Glomerular endothelial cell (primary cell): Measurements from ENCODE around the gene SAMD14. TPM values are rescaled to one million over a fixed set of nuclear protein-coding genes. Genes with fewer than 3 reads are reported as not detected.

Experiments
- DNase-seq: peaks from one replicate; pipeline ENCODE4 v3.0.0-alpha.2; 2011; ENCODE audit warnings: low read depth, low spot score; ENCODE audit errors: extremely low read depth
- total RNA-seq: library from RNA; depleted of rRNA; stranded (reverse); fragments of >200 nt; gene quantifications from 2 replicates; pipeline ENCODE4 v1.2.3, GENCODE V29; 2015

SAMD14 gene
- total RNA-seq, 1 donor from 2014 or later, result 24.9 TPM

- DNase-seq, result no peak
Observed at GRCh38 chr17:50148226-50149090, 18.5 kb upstream of the SAMD14 start.

GRCh38 chr17:50147841-50148225 lies 17.9 kb upstream of the SAMD14 start:
- DNase-seq, result no peak

GRCh38 chr17:50146927-50147665 lies 17.1 kb upstream of the SAMD14 start:
- no peak for DNase-seq

- DNase-seq, result no peak
Observed at GRCh38 chr17:50146230-50146926, 16.4 kb upstream of the SAMD14 start.

- DNase-seq, result no peak
Observed at GRCh38 chr17:50145532-50146229, 15.7 kb upstream of the SAMD14 start.

- DNase-seq, result no peak
Observed at GRCh38 chr17:50144845-50145531, 15.0 kb upstream of the SAMD14 start.

GRCh38 chr17:50144355-50144754 lies 14.4 kb upstream of the SAMD14 start:
- DNase-seq, result no peak

- no peak for DNase-seq
Observed at GRCh38 chr17:50143461-50144176, 13.7 kb upstream of the SAMD14 start.

GRCh38 chr17:50141745-50142110 lies 11.8 kb upstream of the SAMD14 start:
- no peak for DNase-seq

- no peak for DNase-seq
Observed at GRCh38 chr17:50141026-50141744, 11.2 kb upstream of the SAMD14 start.

- no peak for DNase-seq
Observed at GRCh38 chr17:50139950-50140885, 10.3 kb upstream of the SAMD14 start.

GRCh38 chr17:50139185-50139783 lies 9.3 kb upstream of the SAMD14 start:
- DNase-seq, result no peak

- DNase-seq, result no peak
Observed at GRCh38 chr17:50137042-50137441, 7.1 kb upstream of the SAMD14 start.

GRCh38 chr17:50136096-50136687 lies 6.2 kb upstream of the SAMD14 start:
- DNase-seq, result no peak

- DNase-seq, result no peak
Observed at GRCh38 chr17:50135316-50136095, 5.5 kb upstream of the SAMD14 start.
